Neural crest cell (in vitro differentiated cells): ENCODE data around the gene SSBP2. TPM values are rescaled to one million over a fixed set of nuclear protein-coding genes. Genes with fewer than 3 reads are reported as not detected.

ENCODE experiments used
- DNase-seq: peaks from one replicate; pipeline ENCODE4 v3.0.0; 2021; ENCODE audit warnings: low read depth, mixed read lengths, low spot score
- H3K27ac Mint-ChIP-seq: one replicate; pipeline ENCODE4 v1.8.0; 2021; ENCODE audit warnings: mild to moderate bottlenecking, mixed read lengths; ENCODE audit not compliant: unreplicated experiment
- H3K27me3 Mint-ChIP-seq: 2 replicates; pipeline ENCODE4 v1.8.0; 2021; ENCODE audit warnings: low read depth, mild to moderate bottlenecking, mixed read lengths
- H3K36me3 Mint-ChIP-seq: 2 replicates; pipeline ENCODE4 v1.8.0; 2021; ENCODE audit warnings: low read depth, mild to moderate bottlenecking, mixed read lengths
- H3K4me1 Mint-ChIP-seq: 2 replicates; pipeline ENCODE4 v1.8.0; 2021; ENCODE audit warnings: mixed read lengths
- H3K4me3 Mint-ChIP-seq: one replicate; pipeline ENCODE4 v1.8.0; 2021; ENCODE audit warnings: mild to moderate bottlenecking, mixed read lengths
- H3K9me3 Mint-ChIP-seq: 2 replicates; pipeline ENCODE4 v1.8.0; 2021; ENCODE audit warnings: mixed read lengths
- CTCF ChIP-seq: fragments of 200-600 bp; sonication (generic); conservative IDR thresholded peaks from 2 replicates; pipeline ENCODE4 v1.5.0; 2021; ENCODE audit warnings: antibody characterized with exemption, mild to moderate bottlenecking
- total RNA-seq: library from RNA; stranded (reverse); gene quantifications from 2 replicates; pipeline ENCODE4 v1.2.1, GENCODE V29; 2021

SSBP2 gene
- total RNA-seq, 1 donor from 2014 or later = 81.7 TPM

- no peaks in the 10 kb centered on the region for H3K9me3 Mint-ChIP-seq
- no peak overlapping the region for H3K4me3 Mint-ChIP-seq
- no peak for TF ChIP-seq CTCF
- H3K36me3 Mint-ChIP-seq = no peaks in the 10 kb centered on the region
- H3K27me3 Mint-ChIP-seq = no peaks in the 10 kb centered on the region
- H3K4me1 Mint-ChIP-seq = peaks cover 24% of the 10 kb centered on the region
- H3K27ac Mint-ChIP-seq = no peak overlapping the region
- no peak for DNase-seq
Observed at GRCh38 chr5:81520769-81521168, 230.1 kb downstream of the SSBP2 start.

- DNase-seq = no peak
- no peak for TF ChIP-seq CTCF
- H3K27me3 Mint-ChIP-seq = no peaks in the 10 kb centered on the region
- no peaks in the 10 kb centered on the region for H3K9me3 Mint-ChIP-seq
- no peak overlapping the region for H3K27ac Mint-ChIP-seq
- peaks cover 10% of the 10 kb centered on the region for H3K4me1 Mint-ChIP-seq
- no peaks in the 10 kb centered on the region for H3K36me3 Mint-ChIP-seq
- H3K4me3 Mint-ChIP-seq = no peak overlapping the region
Observed at GRCh38 chr5:81519217-81519905, 231.5 kb downstream of the SSBP2 start.

DNA sequence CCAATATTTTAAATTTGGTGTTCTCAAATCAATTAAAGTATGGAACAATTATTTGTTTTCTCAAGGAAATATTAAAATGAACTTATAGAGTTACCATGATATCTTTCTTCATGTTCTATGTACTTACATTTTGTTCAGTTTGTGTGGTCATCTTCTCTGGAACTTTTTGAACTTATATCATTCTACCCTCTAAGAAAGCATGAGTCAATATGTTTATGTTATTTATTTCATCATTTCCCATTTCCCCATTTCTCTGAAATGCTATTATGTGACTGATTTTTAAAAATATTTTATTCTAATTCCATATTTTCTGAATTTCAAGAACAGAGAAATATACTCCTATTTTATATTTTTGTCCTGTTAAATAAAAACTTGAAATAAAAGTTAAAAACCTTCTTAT, 233.4 kb downstream of the SSBP2 start:
- Mint-ChIP-seq H3K27ac (no peak overlapping the region), H3K4me1 (no peaks in the 10 kb centered on the region), H3K9me3 (no peaks in the 10 kb centered on the region), H3K36me3 (no peaks in the 10 kb centered on the region), H3K27me3 (no peaks in the 10 kb centered on the region), H3K4me3 (no peak overlapping the region)
- DNase-seq = no peak
- no peak for TF ChIP-seq CTCF

DNA sequence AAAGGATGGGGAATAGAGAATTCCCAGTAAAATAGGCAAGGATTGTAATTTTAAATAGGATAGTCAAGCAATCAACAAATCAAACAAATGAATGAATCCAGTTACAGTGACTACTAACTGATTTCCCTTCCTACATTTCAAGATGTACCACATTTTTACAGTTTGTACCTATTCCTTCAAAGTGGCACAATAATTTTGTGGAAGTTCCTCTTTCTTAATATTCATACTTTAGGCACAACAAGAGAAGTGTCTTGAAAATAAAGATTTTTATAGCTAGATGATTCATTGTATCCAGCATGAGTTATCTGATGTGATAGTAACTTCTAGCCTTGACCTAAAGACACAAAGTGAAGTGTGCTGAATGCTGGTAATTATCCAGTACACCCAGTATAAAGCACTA, 234.8 kb downstream of the SSBP2 start:
- no peaks in the 10 kb centered on the region for H3K4me1 Mint-ChIP-seq
- no peak overlapping the region for H3K27ac Mint-ChIP-seq
- no peaks in the 10 kb centered on the region for H3K27me3 Mint-ChIP-seq
- no peaks in the 10 kb centered on the region for H3K36me3 Mint-ChIP-seq
- H3K4me3 Mint-ChIP-seq = no peak overlapping the region
- H3K9me3 Mint-ChIP-seq = no peaks in the 10 kb centered on the region
- DNase-seq = no peak
- no peak for TF ChIP-seq CTCF

DNA sequence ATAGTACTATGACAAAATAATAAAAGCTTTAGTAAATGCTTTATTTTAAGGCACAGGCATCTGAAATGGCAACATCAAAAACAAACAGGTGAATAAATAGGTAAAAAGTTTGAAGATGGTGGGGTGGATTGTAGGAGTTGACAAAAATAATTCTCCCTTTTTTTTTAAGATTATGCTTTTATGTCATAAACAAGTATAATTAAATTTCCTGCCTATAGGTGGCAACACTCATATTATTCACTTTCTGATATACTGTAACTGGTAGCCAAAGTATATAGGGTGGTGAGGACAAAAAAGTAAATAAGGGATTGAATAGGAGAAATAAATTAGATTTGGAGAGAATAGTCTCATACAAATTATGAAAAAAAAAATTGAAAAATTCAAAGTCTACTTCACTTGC, 236.9 kb downstream of the SSBP2 start:
- DNase-seq = no peak
- Mint-ChIP-seq H3K4me3 (no peak overlapping the region), H3K36me3 (peaks cover 4% of the 10 kb centered on the region), H3K9me3 (no peaks in the 10 kb centered on the region), H3K27ac (no peak overlapping the region), H3K27me3 (no peaks in the 10 kb centered on the region), H3K4me1 (no peaks in the 10 kb centered on the region)
- TF ChIP-seq CTCF = peak; percentile 38
